ENCODE results near the gene EXTL2. TPM values are rescaled to one million over a fixed set of nuclear protein-coding genes. Genes with fewer than 3 reads are reported as not detected.
"Not testable (repeated sequence)": the region's sequence is repeated elsewhere in the genome, so short reads cannot be mapped to it uniquely, and the experiment has no call there.

The EXTL2 gene
- total and polyA plus RNA-seq, 2 experiments from 2014 or later, result 23.9 to 42.5 TPM

GRCh38 chr1:100896481-100896982 is 1.9 kb upstream of the EXTL2 start:
- Histone ChIP-seq H3K36me3 (peaks cover 11% of the 10 kb centered on the region), H3K4me1 (ENCODE audit: low read depth) (peaks cover 14% of the 10 kb centered on the region), H3K4me3 (peak overlapping the region; percentile 65), H3K9me3 (ENCODE audit: low read depth) (no peaks in the 10 kb centered on the region), H3K27ac (peak overlapping the region; percentile 75), H3K27me3 (no peaks in the 10 kb centered on the region)
- no peak for TF ChIP-seq CTCF (IDR thresholded peaks at IDR 0.05; ENCODE audit: low read depth, low read length)
- DNase-seq (ENCODE audit: low read depth in 1 of 2, low spot score in 1 of 2), result peak; percentile 20 to 58

- Histone ChIP-seq H3K27me3 (no peaks in the 10 kb centered on the region), H3K4me1 (ENCODE audit: low read depth) (peaks cover 14% of the 10 kb centered on the region), H3K36me3 (peaks cover 8% of the 10 kb centered on the region), H3K9me3 (ENCODE audit: low read depth) (no peaks in the 10 kb centered on the region), H3K27ac (peak within 1 kb of the TSS; percentile 91), H3K4me3 (peak within 1 kb of the TSS; percentile 65)
- TF ChIP-seq CTCF (IDR thresholded peaks at IDR 0.05; ENCODE audit: low read depth, low read length), result no peak
- peak; percentile 91 to 94 for DNase-seq (ENCODE audit: low read depth in 1 of 2, low spot score in 1 of 2)
These were observed 1.2 kb upstream of the EXTL2 start, which contains the start of gene SLC30A7 for GRCh38 chr1:100895540-100896480. Gene SLC30A7, plus strand, starts transcription at chr1:100896090. Its CDS starts 173 bp downstream, at chr1:100896263.

GRCh38 chr1:100893718-100894117 is 924 bp downstream of the EXTL2 start:
- H3K27ac ChIP-seq, result no peak overlapping the region

GRCh38 chr1:100892554-100892953 is 2.1 kb downstream of the EXTL2 start:
- Histone ChIP-seq H3K36me3 (no peaks in the 10 kb centered on the region), H3K9me3 (ENCODE audit: low read depth) (no peaks in the 10 kb centered on the region), H3K27me3 (no peaks in the 10 kb centered on the region), H3K27ac (no peak overlapping the region), H3K4me3 (no peak overlapping the region), H3K4me1 (ENCODE audit: low read depth) (peaks cover 14% of the 10 kb centered on the region)
- TF ChIP-seq CTCF (IDR thresholded peaks at IDR 0.05; ENCODE audit: low read depth, low read length), result no peak
- no peak for DNase-seq (ENCODE audit: low read depth in 1 of 2, low spot score in 1 of 2)

More at GRCh38 chr1:100893718-100894117, 924 bp downstream of the EXTL2 start:
- Histone ChIP-seq H3K36me3 (no peaks in the 10 kb centered on the region), H3K4me1 (ENCODE audit: low read depth) (peaks cover 14% of the 10 kb centered on the region), H3K9me3 (ENCODE audit: low read depth) (no peaks in the 10 kb centered on the region), H3K4me3 (peak overlapping the region; percentile 65), H3K27me3 (no peaks in the 10 kb centered on the region)
- DNase-seq (ENCODE audit: low read depth in 1 of 2, low spot score in 1 of 2), result no peak
- no peak for TF ChIP-seq CTCF (IDR thresholded peaks at IDR 0.05; ENCODE audit: low read depth, low read length)

GRCh38 chr1:100891380-100891779 is 3.3 kb downstream of the EXTL2 start:
- H3K27me3 ChIP-seq, result no peaks in the 10 kb centered on the region
- no peak for DNase-seq (ENCODE audit: low read depth in 1 of 2, low spot score in 1 of 2)
- no peaks in the 10 kb centered on the region for H3K36me3 ChIP-seq
- no peak overlapping the region for H3K27ac ChIP-seq
- H3K4me1 ChIP-seq (ENCODE audit: low read depth), result peaks cover 5% of the 10 kb centered on the region
- H3K4me3 ChIP-seq, result no peak overlapping the region
- no peaks in the 10 kb centered on the region for H3K9me3 ChIP-seq (ENCODE audit: low read depth)
- TF ChIP-seq CTCF (IDR thresholded peaks at IDR 0.05; ENCODE audit: low read depth, low read length), result no peak

DNA sequence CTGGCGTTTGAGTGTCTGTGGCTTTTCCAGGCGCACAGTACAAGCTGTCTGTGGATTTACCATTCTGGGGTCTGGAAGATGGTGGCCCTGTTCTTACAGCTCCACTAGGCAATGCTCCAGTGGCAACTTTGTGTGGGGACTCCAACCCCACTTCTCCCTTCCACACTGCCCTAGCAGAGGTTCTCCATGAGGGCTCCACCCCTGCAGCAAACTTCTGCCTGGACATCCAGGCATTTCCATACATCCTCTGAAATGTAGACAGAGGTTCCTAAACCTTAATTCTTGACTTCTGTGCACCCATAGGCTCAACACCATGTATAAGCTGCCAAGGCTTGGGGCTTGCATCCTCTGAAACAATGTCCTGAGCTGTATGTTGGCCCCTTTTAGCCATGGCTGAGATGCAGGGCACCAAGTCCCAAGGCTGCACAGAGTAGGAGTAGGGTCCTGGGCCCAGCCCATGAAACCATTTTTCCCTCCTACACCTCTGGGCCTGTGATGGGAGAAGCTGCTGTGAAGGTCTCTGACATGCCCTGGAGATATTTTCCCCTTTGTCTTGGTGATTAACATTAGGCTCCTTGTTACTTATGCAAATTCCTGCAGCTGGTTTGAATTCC is 4.7 kb downstream of the EXTL2 start:
- H3K36me3 ChIP-seq; H3K4me1 ChIP-seq (ENCODE audit: low read depth); H3K27me3 ChIP-seq; H3K27ac ChIP-seq; H3K9me3 ChIP-seq (ENCODE audit: low read depth); DNase-seq (ENCODE audit: low read depth in 1 of 2, low spot score in 1 of 2); H3K4me3 ChIP-seq: not testable (repeated sequence)

DNA sequence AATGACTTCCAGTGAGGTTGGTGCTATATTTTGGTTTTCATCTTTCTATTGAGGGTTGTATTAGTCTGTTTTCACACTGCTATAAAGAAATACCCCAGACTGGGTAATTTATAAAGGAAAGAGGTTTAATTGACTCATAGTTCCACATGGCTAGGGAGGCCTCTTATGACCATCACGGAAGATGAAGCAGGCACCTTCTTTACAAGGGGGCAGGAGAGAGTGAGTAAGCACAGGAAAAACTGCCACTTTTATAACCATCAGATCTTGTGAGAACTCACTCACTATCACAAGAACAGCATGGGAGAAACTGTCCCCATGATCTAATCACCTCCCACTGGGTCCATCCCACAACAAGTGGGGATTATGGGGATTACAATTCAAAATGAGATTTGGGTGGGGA is 5.6 kb downstream of the EXTL2 start:
- H3K4me3 ChIP-seq; H3K4me1 ChIP-seq (ENCODE audit: low read depth); H3K27ac ChIP-seq; H3K9me3 ChIP-seq (ENCODE audit: low read depth); H3K27me3 ChIP-seq; DNase-seq (ENCODE audit: low read depth in 1 of 2, low spot score in 1 of 2); H3K36me3 ChIP-seq: not testable (repeated sequence)

Data from cardiac muscle cell (in vitro differentiated cells and primary cell).